Stimulated activated memory B cell treated with anti-CD40 and anti-IgM and Interleukin-4, amounts not matched to agents 10 μg/mL and 1 μg/mL and 100 μg/mL, for 72 hours (primary cell): ENCODE data around the gene MRPL51.

Experiments used
- ATAC-seq: fragments of 150-1000 bp; cut with Tn5 transposase; 2 replicates; pipeline ENCODE4 v1.10.0; 2021
- H3K27ac Mint-ChIP-seq: one replicate; pipeline ENCODE4 v1.8.0; 2022; ENCODE audit warnings: mild to moderate bottlenecking, mixed read lengths
- H3K27me3 Mint-ChIP-seq: one replicate; pipeline ENCODE4 v1.8.0; 2022; ENCODE audit warnings: mixed read lengths
- H3K36me3 Mint-ChIP-seq: one replicate; pipeline ENCODE4 v1.8.0; 2022; ENCODE audit warnings: mixed read lengths
- H3K4me1 Mint-ChIP-seq: one replicate; pipeline ENCODE4 v1.8.0; 2022; ENCODE audit warnings: mixed read lengths
- H3K4me3 Mint-ChIP-seq: one replicate; pipeline ENCODE4 v1.8.0; 2022; ENCODE audit warnings: mild to moderate bottlenecking, moderate library complexity, mixed read lengths
- H3K9me3 Mint-ChIP-seq: one replicate; pipeline ENCODE4 v1.8.0; 2022; ENCODE audit warnings: mixed read lengths

Gene MRPL51

DNA sequence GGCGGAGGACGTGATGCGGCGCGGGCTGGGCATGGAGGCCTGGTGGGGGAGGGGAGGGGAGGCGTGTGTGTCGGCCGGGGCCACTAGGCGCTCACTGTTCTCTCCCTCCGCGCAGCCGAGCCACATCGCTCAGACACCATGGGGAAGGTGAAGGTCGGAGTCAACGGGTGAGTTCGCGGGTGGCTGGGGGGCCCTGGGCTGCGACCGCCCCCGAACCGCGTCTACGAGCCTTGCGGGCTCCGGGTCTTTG is 41.6 kb upstream of the MRPL51 start:
- Mint-ChIP-seq H3K9me3 (no peaks in the 10 kb centered on the region), H3K4me1 (peaks cover 71% of the 10 kb centered on the region), H3K27me3 (no peaks in the 10 kb centered on the region), H3K36me3 (peaks cover 61% of the 10 kb centered on the region), H3K4me3 (peak overlapping the region; percentile 92), H3K27ac (peak overlapping the region; percentile 98)
- no peak for ATAC-seq

DNA sequence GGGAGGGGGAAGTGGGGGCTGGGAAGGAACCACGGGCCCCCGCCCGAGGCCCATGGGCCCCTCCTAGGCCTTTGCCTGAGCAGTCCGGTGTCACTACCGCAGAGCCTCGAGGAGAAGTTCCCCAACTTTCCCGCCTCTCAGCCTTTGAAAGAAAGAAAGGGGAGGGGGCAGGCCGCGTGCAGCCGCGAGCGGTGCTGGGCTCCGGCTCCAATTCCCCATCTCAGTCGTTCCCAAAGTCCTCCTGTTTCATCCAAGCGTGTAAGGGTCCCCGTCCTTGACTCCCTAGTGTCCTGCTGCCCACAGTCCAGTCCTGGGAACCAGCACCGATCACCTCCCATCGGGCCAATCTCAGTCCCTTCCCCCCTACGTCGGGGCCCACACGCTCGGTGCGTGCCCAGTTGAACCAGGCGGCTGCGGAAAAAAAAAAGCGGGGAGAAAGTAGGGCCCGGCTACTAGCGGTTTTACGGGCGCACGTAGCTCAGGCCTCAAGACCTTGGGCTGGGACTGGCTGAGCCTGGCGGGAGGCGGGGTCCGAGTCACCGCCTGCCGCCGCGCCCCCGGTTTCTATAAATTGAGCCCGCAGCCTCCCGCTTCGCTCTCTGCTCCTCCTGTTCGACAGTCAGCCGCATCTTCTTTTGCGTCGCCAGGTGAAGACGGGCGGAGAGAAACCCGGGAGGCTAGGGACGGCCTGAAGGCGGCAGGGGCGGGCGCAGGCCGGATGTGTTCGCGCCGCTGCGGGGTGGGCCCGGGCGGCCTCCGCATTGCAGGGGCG is 41.0 kb upstream of the MRPL51 start, which contains the start of gene GAPDH:
TSS of gene GAPDH (plus strand) at position 595 of the 772 bp plus-strand sequence. CDS start 316 bp downstream, outside the sequence.
- H3K27me3 Mint-ChIP-seq = no peaks in the 10 kb centered on the region
- peak within 1 kb of the TSS; percentile 98 for H3K27ac Mint-ChIP-seq
- no peaks in the 10 kb centered on the region for H3K9me3 Mint-ChIP-seq
- ATAC-seq = peak; percentile 85
- peaks cover 63% of the 10 kb centered on the region for H3K36me3 Mint-ChIP-seq
- peak within 1 kb of the TSS; percentile 92 for H3K4me3 Mint-ChIP-seq
- H3K4me1 Mint-ChIP-seq = peaks cover 66% of the 10 kb centered on the region

DNA sequence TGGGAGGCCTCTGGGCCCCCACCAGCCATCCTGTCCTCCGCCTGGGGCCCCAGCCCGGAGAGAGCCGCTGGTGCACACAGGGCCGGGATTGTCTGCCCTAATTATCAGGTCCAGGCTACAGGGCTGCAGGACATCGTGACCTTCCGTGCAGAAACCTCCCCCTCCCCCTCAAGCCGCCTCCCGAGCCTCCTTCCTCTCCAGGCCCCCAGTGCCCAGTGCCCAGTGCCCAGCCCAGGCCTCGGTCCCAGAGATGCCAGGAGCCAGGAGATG is 40.5 kb upstream of the MRPL51 start:
- H3K4me3 Mint-ChIP-seq = peak overlapping the region; percentile 92
- H3K27ac Mint-ChIP-seq = peak overlapping the region; percentile 98
- peaks cover 60% of the 10 kb centered on the region for H3K4me1 Mint-ChIP-seq
- no peaks in the 10 kb centered on the region for H3K27me3 Mint-ChIP-seq
- ATAC-seq = peak; percentile 17
- H3K36me3 Mint-ChIP-seq = peaks cover 69% of the 10 kb centered on the region
- no peaks in the 10 kb centered on the region for H3K9me3 Mint-ChIP-seq

DNA sequence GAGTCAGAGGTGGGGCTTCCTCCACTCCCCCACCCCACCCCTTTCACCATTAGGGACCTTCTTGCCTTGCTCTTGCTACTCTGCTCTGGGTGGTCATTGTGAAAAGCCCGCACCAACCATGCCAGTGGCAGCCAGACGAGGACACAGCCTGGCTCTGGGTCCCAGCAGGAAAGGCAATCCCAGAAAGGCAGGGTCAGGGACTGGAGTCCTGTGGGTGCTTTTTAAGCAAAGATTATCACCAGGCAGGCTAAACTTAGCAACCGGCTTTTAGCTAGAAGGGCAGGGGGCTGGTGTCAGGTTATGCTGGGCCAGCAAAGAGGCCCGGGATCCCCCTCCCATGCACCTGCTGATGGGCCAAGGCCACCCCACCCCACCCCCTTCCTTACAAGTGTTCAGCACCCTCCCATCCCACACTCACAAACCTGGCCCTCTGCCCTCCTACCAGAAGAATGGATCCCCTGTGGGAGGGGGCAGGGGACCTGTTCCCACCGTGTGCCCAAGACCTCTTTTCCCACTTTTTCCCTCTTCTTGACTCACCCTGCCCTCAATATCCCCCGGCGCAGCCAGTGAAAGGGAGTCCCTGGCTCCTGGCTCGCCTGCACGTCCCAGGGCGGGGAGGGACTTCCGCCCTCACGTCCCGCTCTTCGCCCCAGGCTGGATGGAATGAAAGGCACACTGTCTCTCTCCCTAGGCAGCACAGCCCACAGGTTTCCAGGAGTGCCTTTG is 40.0 kb upstream of the MRPL51 start:
- H3K27ac Mint-ChIP-seq = peak overlapping the region; percentile 98
- no peaks in the 10 kb centered on the region for H3K27me3 Mint-ChIP-seq
- no peaks in the 10 kb centered on the region for H3K9me3 Mint-ChIP-seq
- peaks cover 55% of the 10 kb centered on the region for H3K4me1 Mint-ChIP-seq
- H3K4me3 Mint-ChIP-seq = peak overlapping the region; percentile 92
- H3K36me3 Mint-ChIP-seq = peaks cover 72% of the 10 kb centered on the region
- ATAC-seq = peak; percentile 2

DNA sequence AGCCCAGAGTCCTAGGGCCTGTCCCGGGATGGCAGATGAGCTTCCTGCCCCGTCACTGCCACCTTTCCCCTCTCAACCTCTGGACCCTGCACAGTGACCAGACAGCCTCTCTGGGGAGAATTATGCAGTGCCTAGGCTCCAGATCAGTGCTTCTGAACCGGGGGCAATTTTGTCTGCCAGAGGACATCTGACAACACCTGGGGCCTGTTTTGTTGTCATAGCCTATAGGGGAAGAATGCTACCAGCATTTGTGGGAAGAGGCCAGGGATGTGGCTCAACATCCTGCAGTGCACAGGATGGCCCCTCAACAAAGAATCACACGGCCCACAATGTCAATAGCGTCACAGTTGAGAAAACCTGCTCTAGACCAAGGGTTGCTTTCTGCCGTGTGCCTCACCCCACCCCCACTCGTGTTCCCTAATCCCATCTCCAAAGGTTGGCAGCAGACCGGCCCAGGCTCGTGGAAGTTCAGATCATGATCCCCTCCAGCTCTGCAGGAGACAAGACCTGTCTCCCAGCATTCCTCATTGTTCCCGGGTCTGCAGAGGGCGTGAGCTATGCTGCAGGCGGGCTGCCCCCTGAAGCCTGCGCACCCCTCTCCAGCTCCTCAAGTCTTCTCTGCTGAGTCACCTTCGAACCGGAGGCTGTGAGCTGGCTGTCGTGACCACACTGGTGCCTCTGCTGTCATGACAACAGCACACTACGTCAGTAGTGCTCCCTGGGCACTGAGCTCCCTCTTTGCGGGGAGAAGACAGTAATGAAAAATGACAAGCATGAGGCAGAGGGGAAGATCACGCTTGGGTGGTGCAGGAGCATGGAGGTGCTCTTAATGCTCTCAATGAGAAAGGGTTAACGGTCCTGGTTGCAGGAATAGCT is 39.2 kb upstream of the MRPL51 start:
- peak; percentile 31 for ATAC-seq
- peak overlapping the region; percentile 98 for H3K27ac Mint-ChIP-seq
- H3K27me3 Mint-ChIP-seq = no peaks in the 10 kb centered on the region
- peaks cover 47% of the 10 kb centered on the region for H3K4me1 Mint-ChIP-seq
- peaks cover 72% of the 10 kb centered on the region for H3K36me3 Mint-ChIP-seq
- H3K4me3 Mint-ChIP-seq = peak overlapping the region; percentile 92
- H3K9me3 Mint-ChIP-seq = no peaks in the 10 kb centered on the region

DNA sequence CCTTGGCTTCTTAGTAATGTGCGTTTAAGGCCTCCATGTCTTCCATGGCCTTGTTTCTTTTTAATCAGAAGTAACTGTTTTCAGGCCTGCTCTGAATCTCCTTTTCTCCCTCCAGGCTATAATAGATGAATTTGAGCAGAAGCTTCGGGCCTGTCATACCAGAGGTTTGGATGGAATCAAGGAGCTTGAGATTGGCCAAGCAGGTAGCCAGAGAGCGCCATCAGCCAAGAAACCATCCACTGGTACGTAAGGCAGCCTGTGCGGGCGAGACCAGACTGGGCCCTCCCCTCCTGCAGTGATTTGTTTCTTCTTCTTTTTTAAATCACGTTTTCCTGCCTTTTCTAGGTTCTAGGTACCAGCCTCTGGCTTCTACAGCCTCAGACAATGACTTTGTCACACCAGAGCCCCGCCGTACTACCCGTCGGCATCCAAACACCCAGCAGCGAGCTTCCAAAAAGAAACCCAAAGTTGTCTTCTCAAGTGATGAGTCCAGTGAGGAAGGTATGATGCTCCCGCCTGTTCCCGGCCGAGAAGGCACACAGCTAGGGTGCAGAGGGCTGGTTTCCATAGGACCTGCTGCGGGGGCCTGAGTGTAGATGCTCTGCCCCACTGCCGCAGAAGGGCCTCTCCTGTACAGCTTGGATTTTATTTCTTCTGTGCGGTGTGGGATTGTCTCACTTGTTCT is 37.7 kb upstream of the MRPL51 start:
- peaks cover 68% of the 10 kb centered on the region for H3K36me3 Mint-ChIP-seq
- H3K9me3 Mint-ChIP-seq = no peaks in the 10 kb centered on the region
- H3K4me3 Mint-ChIP-seq = no peak overlapping the region
- peaks cover 33% of the 10 kb centered on the region for H3K4me1 Mint-ChIP-seq
- no peaks in the 10 kb centered on the region for H3K27me3 Mint-ChIP-seq
- H3K27ac Mint-ChIP-seq = peak overlapping the region; percentile 14
- no peak for ATAC-seq

DNA sequence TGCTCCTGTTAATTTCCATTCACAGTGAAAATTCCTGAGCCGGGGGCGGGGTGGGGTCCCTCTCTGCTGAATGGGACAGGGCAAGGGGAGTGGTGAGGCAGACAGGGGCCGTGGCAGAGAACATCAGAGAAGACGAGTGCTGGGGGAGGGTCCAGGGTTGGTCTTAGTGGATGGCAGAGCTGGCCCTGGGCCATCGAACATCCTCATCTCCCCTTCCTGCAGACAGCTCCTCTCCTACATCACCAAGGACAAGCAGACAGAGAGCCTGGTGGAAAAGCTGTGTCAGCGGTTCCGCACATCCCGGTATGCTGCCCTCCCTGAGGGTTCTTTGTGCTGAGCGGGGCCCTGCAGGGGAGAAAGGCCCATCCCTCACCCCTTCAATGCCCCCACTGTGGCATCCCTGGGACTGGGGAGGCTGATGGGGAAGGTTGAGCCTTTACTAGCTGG is 36.3 kb upstream of the MRPL51 start:
- peaks cover 26% of the 10 kb centered on the region for H3K4me1 Mint-ChIP-seq
- H3K27ac Mint-ChIP-seq = peak overlapping the region; percentile 54
- H3K9me3 Mint-ChIP-seq = no peaks in the 10 kb centered on the region
- H3K36me3 Mint-ChIP-seq = peaks cover 70% of the 10 kb centered on the region
- ATAC-seq = no peak
- no peak overlapping the region for H3K4me3 Mint-ChIP-seq
- H3K27me3 Mint-ChIP-seq = no peaks in the 10 kb centered on the region

DNA sequence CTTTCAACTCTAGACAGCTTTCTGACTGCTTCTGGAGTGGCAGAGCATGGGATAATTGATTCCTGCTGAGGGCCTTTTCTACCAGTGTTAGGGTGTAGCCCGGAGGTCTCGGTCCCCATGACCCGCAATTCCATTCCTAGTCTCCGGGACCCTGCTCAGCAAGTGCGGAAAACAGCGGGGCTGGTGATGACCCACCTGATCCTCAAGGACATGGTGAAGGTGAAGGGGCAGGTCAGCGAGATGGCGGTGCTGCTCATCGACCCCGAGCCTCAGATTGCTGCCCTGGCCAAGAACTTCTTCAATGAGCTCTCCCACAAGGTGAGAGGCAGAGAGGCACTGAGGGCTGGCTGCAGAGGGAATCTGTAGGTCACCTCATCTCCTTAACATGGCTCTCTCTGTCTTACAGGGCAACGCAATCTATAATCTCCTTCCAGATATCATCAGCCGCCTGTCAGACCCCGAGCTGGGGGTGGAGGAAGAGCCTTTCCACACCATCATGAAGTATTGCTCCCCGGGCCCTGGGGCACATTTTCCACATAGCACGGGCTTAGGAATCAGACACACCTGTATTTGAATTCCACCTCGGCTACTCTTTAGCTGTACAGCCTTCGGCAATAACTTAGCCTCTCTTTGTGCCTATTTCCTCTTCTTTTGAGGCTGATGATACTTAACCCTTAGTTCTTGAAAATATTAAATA is 35.6 kb upstream of the MRPL51 start:
- no peaks in the 10 kb centered on the region for H3K27me3 Mint-ChIP-seq
- peaks cover 20% of the 10 kb centered on the region for H3K4me1 Mint-ChIP-seq
- H3K27ac Mint-ChIP-seq = peak overlapping the region; percentile 54
- H3K4me3 Mint-ChIP-seq = no peak overlapping the region
- ATAC-seq = no peak
- H3K9me3 Mint-ChIP-seq = no peaks in the 10 kb centered on the region
- peaks cover 76% of the 10 kb centered on the region for H3K36me3 Mint-ChIP-seq

DNA sequence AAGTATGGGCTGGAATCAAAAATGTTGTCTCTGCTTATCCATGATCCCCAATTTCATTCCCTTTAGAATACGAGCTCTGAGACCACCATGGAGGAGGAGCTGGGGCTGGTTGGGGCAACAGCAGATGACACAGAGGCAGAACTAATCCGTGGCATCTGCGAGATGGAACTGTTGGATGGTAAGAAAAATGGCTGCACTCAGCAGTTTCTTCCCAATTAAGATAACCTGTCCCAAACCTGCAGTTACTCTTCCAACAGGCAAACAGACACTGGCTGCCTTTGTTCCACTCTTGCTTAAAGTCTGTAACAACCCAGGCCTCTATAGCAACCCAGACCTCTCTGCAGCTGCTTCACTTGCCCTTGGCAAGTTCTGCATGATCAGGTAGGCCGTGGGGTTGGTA is 34.6 kb upstream of the MRPL51 start:
- peaks cover 84% of the 10 kb centered on the region for H3K36me3 Mint-ChIP-seq
- H3K27ac Mint-ChIP-seq = no peak overlapping the region
- no peak for ATAC-seq
- H3K9me3 Mint-ChIP-seq = no peaks in the 10 kb centered on the region
- H3K4me3 Mint-ChIP-seq = no peak overlapping the region
- H3K4me1 Mint-ChIP-seq = peaks cover 11% of the 10 kb centered on the region
- H3K27me3 Mint-ChIP-seq = no peaks in the 10 kb centered on the region

DNA sequence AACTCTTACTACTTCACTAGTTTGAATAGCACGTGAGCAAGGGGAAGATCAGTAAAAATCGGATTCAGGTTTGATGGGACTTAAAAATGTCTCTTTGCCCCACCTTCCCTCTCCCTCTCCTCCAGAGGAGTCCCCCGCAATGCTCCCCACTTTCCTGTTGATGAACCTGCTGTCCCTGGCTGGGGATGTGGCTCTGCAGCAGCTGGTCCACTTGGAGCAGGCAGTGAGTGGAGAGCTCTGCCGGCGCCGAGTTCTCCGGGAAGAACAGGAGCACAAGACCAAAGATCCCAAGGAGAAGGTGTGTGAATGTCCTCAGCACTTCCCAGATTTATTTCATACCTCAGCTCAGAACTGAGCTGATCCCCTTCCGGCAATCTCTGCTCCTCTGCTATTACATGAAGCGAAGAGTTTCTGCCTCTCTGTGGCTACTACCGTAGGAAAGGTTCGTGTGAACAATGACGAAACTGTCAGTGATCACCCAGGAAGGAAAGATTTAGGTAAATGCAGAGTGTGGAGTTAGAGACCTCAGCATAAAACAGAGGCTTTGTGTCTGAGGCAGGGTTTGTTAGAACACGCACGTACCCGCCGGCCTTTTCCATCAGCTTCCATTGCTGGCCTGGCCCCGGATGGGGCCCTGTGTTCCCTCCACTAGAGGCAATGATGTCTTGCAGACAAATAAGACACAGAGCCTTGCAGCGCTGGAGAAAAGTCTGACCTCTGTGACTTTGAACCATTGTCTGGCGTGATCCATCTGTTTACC is 33.9 kb upstream of the MRPL51 start:
- Mint-ChIP-seq H3K9me3 (no peaks in the 10 kb centered on the region), H3K27ac (no peak overlapping the region), H3K36me3 (peaks cover 82% of the 10 kb centered on the region), H3K4me1 (peaks cover 3% of the 10 kb centered on the region), H3K4me3 (no peak overlapping the region), H3K27me3 (no peaks in the 10 kb centered on the region)
- ATAC-seq = no peak

DNA sequence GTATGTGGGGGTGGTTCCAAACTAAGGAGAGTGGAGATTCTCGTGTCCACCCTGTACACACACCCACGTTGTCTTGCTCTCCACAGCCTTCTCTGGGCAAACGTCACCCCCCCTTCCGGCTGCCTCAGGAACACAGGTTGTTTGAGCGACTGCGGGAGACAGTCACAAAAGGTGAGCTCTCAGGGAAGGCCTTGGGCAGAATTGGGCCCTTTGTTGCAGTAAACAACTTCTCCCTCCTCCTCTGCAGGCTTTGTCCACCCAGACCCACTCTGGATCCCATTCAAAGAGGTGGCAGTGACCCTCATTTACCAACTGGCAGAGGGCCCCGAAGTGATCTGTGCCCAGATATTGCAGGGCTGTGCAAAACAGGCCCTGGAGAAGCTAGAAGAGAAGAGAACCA is 33.1 kb upstream of the MRPL51 start:
- H3K9me3 Mint-ChIP-seq = no peaks in the 10 kb centered on the region
- ATAC-seq = no peak
- H3K36me3 Mint-ChIP-seq = peaks cover 86% of the 10 kb centered on the region
- no peak overlapping the region for H3K4me3 Mint-ChIP-seq
- no peaks in the 10 kb centered on the region for H3K27me3 Mint-ChIP-seq
- H3K27ac Mint-ChIP-seq = no peak overlapping the region
- no peaks in the 10 kb centered on the region for H3K4me1 Mint-ChIP-seq

DNA sequence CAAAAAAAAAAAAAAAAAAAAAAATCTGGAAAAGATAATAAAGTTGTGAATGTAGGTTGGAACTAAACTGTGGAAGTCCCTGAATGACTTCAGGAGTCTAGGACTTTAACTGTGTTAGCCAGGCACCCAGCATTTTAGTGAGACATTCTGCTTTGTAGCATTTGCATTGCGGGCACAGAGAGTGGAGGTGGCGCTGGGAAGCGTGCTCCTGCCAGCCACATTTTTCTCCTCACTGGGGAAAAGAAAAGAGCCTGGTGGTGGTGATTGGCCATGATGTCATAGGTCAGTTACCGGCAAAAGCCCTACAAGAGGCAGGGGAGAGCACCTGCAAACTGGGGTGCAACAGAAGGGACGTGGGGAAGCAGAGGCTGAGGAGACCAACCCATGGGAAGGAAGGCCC is 31.6 kb upstream of the MRPL51 start:
- no peak for ATAC-seq
- Mint-ChIP-seq H3K9me3 (no peaks in the 10 kb centered on the region), H3K4me3 (no peak overlapping the region), H3K36me3 (peaks cover 77% of the 10 kb centered on the region), H3K27ac (no peak overlapping the region), H3K27me3 (no peaks in the 10 kb centered on the region), H3K4me1 (no peaks in the 10 kb centered on the region)

DNA sequence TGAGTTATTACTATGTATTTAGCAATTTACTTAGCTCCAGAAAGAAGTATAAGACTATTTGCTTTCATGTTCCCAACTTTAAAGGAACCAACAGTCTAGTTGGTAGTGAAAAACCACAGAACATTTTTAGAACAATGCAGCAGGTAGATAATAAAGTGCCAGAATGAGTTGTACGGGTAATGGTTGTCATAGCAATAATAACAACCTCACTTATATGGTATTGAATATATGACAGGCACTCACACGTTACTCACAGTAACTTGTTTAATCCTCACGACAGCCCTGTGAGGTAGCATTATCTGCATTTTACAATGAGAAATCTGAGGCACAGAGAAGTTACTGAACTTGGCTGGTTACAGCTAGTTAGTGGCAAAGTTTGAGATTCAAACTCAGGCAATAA is 30.6 kb upstream of the MRPL51 start:
- Mint-ChIP-seq H3K4me3 (no peak overlapping the region), H3K9me3 (no peaks in the 10 kb centered on the region), H3K27me3 (no peaks in the 10 kb centered on the region), H3K36me3 (peaks cover 67% of the 10 kb centered on the region), H3K27ac (no peak overlapping the region), H3K4me1 (no peaks in the 10 kb centered on the region)
- no peak for ATAC-seq

DNA sequence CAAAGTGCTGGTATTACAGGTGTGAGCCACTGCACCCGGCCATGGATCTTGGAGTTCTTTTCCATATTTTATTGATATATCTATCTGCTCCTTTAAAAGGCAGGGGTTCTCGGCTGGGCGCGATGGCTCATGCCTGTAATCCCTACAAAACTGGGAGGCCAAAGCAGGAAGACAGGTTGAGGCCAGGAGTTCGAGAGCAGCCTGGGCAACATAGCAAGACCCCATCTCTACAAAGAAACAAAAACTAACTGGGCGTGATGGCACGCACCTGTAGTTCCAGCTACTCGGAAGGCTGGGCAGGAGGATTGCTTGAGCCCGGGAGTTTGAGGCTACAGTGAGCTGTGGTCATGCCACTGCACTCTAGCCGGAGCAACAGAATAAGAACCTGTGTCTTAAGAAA is 29.1 kb upstream of the MRPL51 start:
- no peaks in the 10 kb centered on the region for H3K27me3 Mint-ChIP-seq
- no peaks in the 10 kb centered on the region for H3K4me1 Mint-ChIP-seq
- ATAC-seq = no peak
- no peak overlapping the region for H3K27ac Mint-ChIP-seq
- no peak overlapping the region for H3K4me3 Mint-ChIP-seq
- no peaks in the 10 kb centered on the region for H3K9me3 Mint-ChIP-seq
- H3K36me3 Mint-ChIP-seq = peaks cover 59% of the 10 kb centered on the region
